ENCODE results near the gene MRC2. TPM values are rescaled to one million over a fixed set of nuclear protein-coding genes. Genes with fewer than 3 reads are reported as not detected.

MRC2 gene
- polyA plus RNA-seq, 1 experiment: 271 TPM

DNA sequence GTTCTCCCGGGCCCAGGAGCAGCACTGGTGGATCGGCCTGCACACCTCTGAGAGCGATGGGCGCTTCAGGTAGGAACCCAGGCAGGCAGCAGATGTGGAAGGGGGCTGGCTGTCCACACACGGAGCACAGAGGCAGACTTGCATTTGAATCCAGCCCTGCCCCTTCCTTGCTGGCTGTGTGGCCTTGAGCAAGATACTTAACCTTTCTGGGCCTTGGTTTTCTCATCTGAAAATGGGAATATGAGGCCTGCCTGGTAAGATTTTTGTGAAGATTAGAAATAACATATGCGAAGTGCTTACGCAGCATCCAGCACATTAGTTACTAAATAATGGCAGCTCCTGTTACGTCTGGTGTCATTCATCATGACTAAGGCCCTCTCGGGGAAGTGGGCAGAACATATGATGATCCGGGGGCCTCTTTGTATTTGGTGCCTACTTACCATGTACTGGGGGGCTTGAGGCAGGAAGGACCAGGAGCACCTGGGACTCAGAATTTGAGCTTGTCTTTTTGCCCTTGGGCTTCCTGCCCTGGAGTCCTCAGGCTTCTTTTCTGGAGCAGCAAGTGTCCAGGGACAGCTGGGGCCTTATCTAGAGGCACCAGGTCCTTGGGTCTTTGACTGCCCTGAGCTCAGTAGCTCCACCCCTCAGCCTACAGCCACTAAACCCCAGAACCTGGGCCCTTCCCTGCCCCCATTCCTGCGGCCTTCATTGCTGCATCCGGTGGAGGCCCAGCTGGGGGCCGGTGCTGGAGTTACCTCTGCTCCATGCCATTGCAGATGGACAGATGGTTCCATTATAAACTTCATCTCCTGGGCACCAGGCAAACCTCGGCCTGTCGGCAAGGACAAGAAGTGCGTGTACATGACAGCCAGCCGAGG is 53.8 kb downstream of the MRC2 start:
- POLR2A ChIA-PET: no interaction called here

DNA sequence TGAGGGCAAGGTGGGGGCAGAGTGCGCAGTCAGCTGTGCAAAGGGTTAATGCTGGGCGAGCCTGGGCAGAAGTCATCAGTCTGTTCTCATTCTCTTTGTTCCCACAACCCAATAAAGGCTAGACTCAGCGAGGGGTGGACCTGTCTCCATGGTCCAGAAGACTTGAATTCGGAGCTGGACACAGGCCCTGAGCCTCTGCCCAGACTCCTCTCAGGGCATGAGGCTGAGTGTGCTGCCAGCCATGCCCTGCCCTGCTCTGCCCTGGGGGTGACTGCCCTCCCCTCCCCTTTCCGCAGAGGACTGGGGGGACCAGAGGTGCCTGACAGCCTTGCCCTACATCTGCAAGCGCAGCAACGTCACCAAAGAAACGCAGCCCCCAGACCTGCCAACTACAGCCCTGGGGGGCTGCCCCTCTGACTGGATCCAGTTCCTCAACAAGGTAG is 54.5 kb downstream of the MRC2 start:
- ChIA-PET CTCF (no interaction called here), POLR2A (no interaction called here)
- H3K36me3 ChIP-seq (ENCODE audit: control insufficient read depth, insufficient read depth, low read length): peaks cover 41% of the 10 kb centered on the region
- TF ChIP-seq, protein P1, sequence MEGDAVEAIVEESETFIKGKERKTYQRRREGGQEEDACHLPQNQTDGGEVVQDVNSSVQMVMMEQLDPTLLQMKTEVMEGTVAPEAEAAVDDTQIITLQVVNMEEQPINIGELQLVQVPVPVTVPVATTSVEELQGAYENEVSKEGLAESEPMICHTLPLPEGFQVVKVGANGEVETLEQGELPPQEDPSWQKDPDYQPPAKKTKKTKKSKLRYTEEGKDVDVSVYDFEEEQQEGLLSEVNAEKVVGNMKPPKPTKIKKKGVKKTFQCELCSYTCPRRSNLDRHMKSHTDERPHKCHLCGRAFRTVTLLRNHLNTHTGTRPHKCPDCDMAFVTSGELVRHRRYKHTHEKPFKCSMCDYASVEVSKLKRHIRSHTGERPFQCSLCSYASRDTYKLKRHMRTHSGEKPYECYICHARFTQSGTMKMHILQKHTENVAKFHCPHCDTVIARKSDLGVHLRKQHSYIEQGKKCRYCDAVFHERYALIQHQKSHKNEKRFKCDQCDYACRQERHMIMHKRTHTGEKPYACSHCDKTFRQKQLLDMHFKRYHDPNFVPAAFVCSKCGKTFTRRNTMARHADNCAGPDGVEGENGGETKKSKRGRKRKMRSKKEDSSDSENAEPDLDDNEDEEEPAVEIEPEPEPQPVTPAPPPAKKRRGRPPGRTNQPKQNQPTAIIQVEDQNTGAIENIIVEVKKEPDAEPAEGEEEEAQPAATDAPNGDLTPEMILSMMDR (IDR thresholded peaks at IDR 0.05; ENCODE audit: insufficient read depth, low read depth, low read length): no peak
- no peak overlapping the region for H3K4me3 ChIP-seq (ENCODE audit: low read depth, low read length)
- no peaks in the 10 kb centered on the region for H3K27me3 ChIP-seq (ENCODE audit: control insufficient read depth, insufficient read depth, low read length)
- DNase-seq (ENCODE audit: low read depth): no peak

More for the DNA sequence above, 53.8 kb downstream of the MRC2 start:
- Histone ChIP-seq H3K27me3 (ENCODE audit: control insufficient read depth, insufficient read depth, low read length) (no peaks in the 10 kb centered on the region), H3K36me3 (ENCODE audit: control insufficient read depth, insufficient read depth, low read length) (peaks cover 43% of the 10 kb centered on the region), H3K4me3 (ENCODE audit: low read depth, low read length) (no peak overlapping the region)
- DNase-seq (ENCODE audit: low read depth): no peak
- TF ChIP-seq, protein P1 (IDR thresholded peaks at IDR 0.05; ENCODE audit: insufficient read depth, low read depth, low read length): no peak
- CTCF ChIA-PET: no interaction called here

DNA sequence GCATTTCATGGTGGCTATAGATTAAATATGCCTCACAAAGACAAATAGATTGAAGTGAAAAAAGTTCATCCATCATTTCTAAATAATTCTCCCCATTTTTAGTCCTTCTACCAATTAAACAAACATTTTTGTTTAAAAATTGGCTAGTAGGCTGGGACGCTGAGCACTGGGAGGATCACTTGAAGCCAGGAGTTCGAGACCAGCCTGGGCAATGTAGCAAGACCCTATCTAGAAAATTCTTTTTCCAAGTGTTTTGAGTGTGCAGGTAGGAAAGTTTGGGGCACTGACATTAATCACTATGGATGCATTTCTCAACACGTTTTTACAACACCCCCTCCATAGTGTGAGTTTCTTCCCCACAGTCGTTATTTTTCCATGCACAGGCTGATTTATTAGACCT is 56.7 kb downstream of the MRC2 start:
- ChIA-PET POLR2A (no interaction called here), CTCF (no interaction called here)
- Histone ChIP-seq H3K36me3 (ENCODE audit: control insufficient read depth, insufficient read depth, low read length) (peaks cover 43% of the 10 kb centered on the region), H3K27me3 (ENCODE audit: control insufficient read depth, insufficient read depth, low read length) (no peaks in the 10 kb centered on the region), H3K4me3 (ENCODE audit: low read depth, low read length) (no peak overlapping the region)
- DNase-seq (ENCODE audit: low read depth): no peak
- TF ChIP-seq, protein P1 (IDR thresholded peaks at IDR 0.05; ENCODE audit: insufficient read depth, low read depth, low read length): no peak

DNA sequence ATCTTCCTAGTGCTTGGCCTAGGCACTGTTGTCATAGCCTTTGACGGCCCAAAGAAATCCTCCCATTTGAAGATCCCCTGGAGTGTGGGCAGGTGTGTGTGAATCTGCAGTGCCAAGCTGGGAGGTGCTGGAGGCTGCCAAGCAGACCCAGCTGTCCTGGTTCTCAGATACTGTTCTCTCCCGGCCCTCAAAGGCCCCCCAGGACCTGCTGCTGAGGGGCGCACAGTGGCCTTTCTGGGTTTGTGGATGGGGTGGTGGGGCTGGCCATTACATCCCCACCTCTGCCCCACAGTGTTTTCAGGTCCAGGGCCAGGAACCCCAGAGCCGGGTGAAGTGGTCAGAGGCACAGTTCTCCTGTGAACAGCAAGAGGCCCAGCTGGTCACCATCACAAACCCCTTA is 60.5 kb downstream of the MRC2 start:
- DNase-seq (ENCODE audit: low read depth): no peak
- ChIA-PET CTCF (interaction anchor here (1.0 kb wide), 1 partner anchor 19 kb away, joined by 3 read pairs; no protein-coding TSS in a partner anchor), POLR2A (no interaction called here)
- H3K27me3 ChIP-seq (ENCODE audit: control insufficient read depth, insufficient read depth, low read length): no peaks in the 10 kb centered on the region
- TF ChIP-seq, protein P1 (IDR thresholded peaks at IDR 0.05; ENCODE audit: insufficient read depth, low read depth, low read length): no peak
- H3K4me3 ChIP-seq (ENCODE audit: low read depth, low read length): no peak overlapping the region
- peaks cover 55% of the 10 kb centered on the region for H3K36me3 ChIP-seq (ENCODE audit: control insufficient read depth, insufficient read depth, low read length)

DNA sequence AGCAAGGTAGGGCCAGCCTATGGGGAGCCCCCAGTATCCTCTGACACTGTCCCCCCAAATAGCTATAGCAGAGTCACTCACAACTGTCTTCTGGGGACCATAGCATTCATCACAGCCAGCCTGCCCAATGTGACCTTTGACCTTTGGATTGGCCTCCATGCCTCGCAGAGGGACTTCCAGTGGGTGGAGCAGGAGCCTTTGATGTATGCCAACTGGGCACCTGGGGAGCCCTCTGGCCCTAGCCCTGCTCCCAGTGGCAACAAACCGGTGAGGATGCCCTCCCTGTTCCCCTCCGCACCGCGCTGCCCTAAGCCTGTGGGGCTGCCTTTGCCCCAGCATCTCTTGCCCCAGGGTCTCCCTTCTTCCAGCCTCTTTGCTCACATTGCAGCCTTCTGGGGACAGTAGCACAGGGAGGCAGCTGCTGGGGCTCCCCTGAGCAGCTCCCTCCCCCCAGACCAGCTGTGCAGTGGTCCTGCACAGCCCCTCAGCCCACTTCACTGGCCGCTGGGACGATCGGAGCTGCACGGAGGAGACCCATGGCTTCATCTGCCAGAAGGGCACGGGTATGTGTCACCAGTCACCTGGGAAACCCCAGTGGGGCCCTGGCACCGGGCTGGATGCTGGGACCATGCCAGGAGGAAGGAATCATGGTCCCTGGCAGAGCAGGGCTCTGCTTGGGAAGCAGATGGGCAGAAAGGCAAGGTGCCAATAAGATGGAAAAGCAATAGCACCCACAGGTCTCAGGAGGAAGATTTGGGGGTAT is 61.1 kb downstream of the MRC2 start:
- TF ChIP-seq, protein P1 (IDR thresholded peaks at IDR 0.05; ENCODE audit: insufficient read depth, low read depth, low read length): no peak
- Histone ChIP-seq H3K27me3 (ENCODE audit: control insufficient read depth, insufficient read depth, low read length) (no peaks in the 10 kb centered on the region), H3K36me3 (ENCODE audit: control insufficient read depth, insufficient read depth, low read length) (peaks cover 60% of the 10 kb centered on the region), H3K4me3 (ENCODE audit: low read depth, low read length) (no peak overlapping the region)
- CTCF ChIA-PET: no interaction called here
- DNase-seq (ENCODE audit: low read depth): no peak
- POLR2A ChIA-PET: no interaction called here

All from BJ (cell line).